HG02678 (cell line): ENCODE results near the gene ANKRD26.

Experiments used
- ATAC-seq: cut with Tn5 transposase; IDR thresholded peaks from one replicate; pipeline ENCODE4 v1.9.1; 2021; ENCODE audit warnings: mild to moderate bottlenecking, moderate library complexity; ENCODE audit not compliant: unreplicated experiment

Gene ANKRD26

DNA sequence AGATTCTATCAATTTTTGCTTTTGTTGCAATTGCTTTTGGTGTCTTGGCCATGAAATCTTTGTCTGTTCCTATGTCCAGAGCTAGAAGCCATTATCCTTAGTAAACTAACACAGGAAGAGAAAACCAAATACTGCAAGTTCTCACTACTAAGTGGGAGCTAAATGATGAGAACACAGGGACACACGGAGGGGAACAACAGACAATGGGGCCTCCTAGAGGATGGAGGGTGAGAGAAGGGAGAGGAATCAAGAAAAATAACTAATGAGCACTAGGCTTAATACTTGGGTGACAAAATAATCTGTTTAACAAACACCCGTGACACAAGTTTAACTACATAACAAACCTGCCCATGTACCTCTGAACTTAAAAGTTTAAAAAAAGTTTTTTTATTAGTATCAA, 78.2 kb downstream of the ANKRD26 start:
- no peak for ATAC-seq

DNA sequence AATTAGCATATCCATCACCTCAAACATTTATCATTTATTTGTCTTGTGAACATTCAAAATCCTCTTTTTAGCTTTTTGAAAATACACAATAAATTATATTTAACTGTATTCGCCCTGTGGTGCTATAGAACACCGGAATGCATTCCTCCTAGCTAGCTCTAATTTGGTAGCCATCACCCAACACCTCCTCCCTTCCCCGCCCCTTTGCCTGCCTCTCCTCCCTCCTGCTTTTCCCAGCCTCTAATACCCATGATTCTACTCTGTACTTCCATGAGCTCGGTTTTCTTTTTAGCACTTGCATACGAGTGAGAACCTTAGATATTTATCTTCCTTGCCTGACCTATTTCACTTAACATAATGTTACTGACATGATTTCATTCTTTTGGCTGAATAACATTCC, 80.1 kb downstream of the ANKRD26 start:
- no peak for ATAC-seq

DNA sequence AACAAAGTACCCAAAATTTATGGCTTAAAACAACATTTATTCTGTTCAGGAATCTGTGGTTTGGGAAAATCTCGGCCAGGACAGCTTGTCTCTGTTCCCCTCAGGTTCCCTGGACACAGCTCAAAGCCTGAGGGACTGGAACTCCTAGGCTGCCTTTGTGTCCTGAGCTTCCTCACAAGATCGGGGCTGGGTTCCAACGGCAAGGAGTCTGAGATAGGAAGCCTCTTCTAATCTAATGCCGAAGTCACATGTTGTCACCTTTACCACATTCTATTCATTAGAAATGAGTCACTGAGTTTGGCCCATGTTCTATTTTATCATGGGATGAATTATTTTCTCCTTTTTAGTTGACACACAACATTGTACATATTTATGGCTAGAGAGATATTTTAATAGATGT, 80.5 kb downstream of the ANKRD26 start:
- no peak for ATAC-seq

DNA sequence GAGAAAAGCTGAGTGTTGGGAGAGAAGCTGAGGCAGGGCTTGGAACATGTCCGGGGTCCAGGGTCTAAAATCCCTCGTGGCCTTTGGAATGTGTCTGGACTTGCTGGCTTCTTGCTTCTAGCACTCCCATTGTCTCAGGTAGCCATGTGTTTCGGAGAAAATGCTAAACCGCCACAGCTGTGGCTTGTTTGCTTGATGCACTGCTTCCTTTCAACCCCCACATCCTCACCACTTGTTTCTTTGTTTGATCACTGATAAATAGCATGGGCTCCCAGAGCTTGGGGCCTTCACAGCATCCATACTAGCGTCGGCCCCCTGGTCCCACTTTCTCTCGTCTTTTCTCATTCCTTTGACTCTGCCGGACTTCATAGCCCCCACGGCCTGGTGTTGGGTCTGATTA, 102.7 kb downstream of the ANKRD26 start:
- ATAC-seq, result no peak

DNA sequence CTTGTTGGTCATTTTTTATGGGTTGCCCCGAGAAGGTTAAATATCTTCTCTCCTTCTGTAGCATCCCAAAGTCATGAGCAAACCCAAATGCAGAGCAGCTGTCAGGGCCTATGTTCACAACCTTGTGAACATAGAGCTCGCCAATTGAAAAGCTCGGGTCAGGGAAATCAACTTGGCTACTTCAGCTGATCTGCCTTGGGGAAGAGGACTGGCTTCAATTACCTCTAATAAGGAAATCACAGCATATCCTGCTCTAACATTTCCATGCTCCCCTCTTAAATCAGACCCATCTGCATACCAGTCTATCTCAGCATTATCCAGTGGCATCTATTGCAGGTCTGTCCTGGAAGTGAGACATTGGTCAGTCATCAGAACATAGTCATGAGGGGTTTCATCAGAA, 105.6 kb downstream of the ANKRD26 start:
- ATAC-seq, result no peak

DNA sequence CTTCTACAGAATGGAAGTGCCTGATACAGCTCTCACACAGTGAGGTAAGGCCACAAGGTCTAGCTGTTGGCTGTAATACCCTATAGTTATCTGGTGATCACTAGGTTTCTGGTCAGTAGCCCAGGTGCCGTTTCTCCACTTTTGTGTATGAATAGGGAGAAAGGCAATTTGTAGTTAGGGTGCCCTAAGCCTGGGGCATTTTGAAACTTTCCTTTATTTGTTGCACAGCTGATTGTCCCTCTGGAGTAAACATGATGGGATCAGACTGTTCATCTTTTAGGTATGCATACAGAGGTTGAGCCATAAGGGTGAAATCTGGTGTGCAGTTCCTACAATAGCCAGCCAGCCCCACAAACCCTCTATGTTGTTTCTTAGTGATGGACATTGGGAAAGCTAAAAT, 112.4 kb downstream of the ANKRD26 start:
- ATAC-seq, result no peak

DNA sequence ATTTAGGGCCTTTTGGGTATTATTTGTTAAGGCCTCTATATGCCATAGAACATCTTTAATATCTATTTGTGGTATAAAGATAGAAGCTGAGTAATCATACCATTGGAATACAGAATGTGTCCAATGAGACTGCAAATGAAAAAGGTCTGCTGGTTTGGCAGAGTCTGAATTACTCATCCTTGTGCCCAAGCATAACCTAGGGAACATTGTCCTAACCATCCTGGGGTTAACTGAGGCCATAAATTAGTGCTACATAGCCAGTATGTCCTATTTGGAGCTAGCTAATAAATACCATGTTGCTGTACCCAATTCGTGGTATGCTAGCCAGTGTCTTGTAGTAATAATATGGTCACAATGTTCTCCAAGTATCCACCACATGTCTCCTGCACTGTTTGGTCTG, 117.1 kb downstream of the ANKRD26 start:
- no peak for ATAC-seq

DNA sequence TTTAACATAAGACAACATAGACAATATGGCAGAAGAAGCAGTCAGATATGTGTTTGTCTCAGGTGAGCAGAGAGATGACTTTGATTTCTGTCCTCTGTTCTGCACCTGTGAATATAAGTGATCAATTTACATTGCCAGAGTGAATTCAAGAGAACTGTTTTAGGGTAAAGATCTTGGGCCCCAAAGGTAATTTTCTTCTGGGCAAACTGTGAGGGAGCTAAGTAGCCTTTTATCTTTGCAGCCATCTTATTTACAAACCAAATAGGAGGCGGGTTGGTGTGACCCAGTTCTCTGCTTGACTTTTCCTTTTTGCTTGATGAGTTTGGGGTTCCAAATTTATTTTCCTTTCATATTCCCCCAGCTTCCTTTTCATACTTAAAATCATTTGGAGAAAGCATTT, 118.2 kb downstream of the ANKRD26 start:
- ATAC-seq, result no peak

DNA sequence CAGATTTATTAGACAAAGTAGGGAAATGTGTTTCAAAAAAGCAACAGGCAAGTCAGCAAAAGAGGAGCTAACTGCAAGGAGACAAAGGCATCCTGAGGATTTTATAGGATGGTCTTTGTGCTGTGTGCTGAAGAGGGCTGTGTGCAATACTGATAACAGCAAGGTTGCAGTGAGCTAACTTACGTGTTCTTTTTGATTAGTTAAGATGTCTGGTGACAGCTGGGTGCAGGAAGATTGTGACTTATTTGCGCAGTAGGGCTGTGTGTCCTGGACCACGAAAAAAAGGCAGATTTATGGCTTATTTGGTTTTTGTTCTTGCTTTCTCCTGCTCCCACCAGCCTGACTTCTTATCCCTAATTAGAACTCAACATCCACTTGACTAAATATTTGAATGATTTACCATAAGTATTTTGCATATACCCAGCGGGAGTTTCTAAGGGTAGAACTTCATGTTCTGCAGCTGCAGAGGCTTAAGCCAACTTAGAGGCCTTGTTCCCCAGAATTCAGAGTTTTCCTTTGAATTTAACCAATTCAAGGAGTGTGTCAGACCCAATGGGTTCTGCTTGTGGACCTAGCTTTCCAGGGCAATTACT, 119.0 kb downstream of the ANKRD26 start:
- ATAC-seq, result no peak

DNA sequence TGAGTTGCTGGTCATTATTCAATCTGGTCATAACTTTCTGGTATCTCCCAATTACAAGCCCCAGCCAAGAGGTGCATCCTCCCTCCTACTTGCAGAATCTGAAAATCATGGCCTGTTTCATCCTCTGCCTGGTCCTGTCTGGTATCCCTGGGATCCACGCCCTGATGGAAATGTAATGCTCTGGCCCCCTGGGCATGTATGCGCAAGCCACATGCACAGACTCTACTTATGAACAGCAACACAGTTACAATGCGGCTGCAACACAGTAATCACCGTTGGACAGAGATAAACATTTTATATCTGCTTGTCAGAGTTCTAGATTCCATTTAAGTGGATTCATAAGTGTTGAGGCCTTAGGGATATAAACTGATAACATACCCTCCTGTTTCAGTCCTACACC, 121.8 kb downstream of the ANKRD26 start:
- no peak for ATAC-seq

DNA sequence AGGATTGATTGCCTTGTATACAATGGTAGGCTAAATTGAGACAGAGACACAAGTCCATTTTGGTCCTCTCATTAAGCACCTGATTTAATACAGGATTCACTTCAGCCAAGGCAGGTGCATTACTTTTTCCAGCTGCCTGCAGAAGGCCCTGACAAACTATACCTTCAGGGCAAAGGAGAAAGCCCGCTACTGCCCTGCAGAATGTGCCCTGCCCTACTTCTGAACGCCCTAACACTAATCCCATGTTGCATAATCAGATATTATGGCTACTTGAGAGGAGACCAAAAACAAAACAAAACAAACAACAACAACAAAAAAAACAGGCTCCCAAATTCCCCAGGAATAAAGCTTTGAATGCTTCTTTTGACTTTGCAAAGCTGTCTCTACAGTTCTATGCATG, 122.7 kb downstream of the ANKRD26 start:
- ATAC-seq, result no peak

DNA sequence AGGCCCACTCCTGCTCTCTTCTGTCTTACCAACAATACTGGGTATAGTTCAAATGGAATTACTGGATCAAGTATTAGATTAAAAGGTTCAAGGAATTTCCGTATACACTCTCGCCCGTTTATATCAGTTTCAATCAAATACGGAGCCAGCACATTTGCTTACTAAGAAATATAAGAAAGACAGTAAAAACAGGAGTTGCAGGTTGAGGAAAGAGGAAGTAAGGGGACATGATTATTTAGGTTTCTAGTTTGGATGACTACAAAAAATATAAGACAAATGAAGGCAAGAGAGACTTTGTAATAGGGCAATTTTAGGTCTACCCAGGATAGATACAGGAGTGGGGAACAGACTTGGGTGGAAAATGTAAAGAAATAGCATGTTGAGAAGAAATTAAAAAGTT, 129.6 kb downstream of the ANKRD26 start:
- ATAC-seq, result no peak

DNA sequence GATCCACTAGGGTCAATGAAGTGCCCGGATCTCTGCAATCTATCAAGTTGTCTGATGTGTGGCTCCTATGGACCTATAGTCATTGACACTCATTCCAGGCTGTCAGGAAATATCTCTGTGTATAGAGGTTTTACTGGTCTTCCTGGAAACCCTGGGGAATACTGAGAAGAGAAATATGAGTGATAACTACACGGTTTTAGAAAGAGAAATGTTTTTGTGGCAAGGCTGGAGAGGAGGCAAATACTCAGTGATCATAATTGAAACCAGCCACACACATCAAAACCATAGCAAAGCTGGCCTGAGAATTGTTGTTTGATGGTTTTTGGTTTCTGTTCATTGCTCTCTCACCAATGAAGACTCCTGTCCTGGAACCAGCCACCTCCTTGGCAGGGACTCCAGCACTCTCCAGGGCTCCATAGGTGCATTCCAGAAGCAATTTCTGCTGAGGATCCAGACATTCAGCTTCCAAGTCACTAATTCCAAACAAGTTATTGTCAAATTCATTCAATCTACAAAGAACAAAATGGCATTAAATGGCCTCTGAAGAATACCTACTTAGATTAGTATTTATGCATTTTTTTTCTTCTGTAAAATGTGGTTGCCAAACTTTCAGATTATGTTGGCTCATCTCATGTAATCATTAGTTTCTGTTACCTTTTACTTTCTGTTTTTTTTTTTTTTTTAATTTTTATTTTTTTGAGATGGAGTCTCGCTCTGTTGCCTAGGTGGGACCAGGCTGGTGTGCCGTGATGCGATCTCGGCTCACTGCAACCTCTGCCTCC, 131.0 kb downstream of the ANKRD26 start:
- peak; percentile 81 for ATAC-seq

DNA sequence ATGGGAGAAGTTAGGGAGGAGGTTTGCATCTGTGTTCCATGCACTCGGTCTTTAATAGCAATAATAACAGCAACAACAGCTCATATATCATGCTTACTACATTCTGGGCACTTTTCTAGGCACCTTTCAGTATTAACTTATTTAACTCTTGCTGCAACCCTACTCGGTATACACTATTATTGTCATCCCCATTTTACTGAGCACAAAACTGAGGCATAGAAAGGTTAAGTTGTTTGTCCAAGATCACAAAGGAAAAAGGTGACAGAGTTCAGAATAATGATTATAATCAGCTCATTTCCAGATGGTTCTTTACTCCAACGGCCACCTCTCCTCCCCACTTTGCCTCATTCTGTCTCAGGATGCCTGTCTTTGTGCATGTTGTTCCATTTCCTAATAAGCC, 137.5 kb downstream of the ANKRD26 start:
- no peak for ATAC-seq

DNA sequence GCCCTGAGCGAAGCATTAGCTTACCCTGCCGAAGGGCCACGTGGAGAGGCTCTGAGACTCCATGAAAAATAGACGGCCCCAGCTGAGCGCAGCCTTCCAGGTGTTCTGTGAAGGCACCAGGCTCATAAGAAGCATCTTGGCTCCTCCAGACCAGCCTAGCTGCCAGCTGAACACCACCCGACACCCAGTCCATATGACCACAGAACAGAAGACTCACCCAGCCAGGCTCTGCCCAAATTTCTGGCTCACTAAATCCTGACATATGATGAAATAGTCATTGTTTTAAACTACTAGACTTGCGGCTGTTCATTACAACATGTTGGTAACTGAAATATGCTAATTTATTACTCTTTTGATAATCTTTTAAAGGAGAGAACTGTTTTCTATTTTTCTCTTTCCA, 140.0 kb downstream of the ANKRD26 start:
- ATAC-seq, result no peak

DNA sequence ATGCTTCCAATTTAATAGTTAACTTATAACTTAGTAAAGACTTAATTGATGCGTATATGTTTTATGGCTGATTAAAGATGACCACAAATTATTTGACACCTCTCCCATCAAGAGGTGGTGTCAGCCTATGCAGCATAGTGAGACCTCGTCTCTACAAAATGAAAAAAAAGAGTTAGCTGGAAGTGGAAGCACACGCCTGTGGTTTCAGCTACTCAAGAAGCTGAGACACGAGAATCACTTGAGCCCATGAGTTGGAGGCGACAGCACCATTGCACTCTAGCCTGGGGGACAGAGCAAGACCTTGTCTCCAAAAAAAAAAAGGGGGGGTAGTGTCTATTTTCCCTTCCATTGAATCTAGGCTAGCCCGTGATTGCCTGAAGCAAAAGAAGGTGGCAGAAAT, 140.5 kb downstream of the ANKRD26 start:
- no peak for ATAC-seq
